Measurements from ENCODE around the gene SLIT1.

The SLIT1 gene

GRCh38 chr10:97076781-97077180, 109.0 kb downstream of the SLIT1 start:
- no peak for TF ChIP-seq CTCF (IDR thresholded peaks at IDR 0.05)
- no peaks in the 10 kb centered on the region for H3K36me3 ChIP-seq
- no peaks in the 10 kb centered on the region for H3K4me1 ChIP-seq (ENCODE audit: control insufficient read depth in 1 of 2, insufficient read depth in 1 of 2, low read depth in 1 of 2, low read length in 1 of 2)
- H3K27me3 ChIP-seq, result peaks cover 73% of the 10 kb centered on the region
- H3K9me3 ChIP-seq, result no peaks in the 10 kb centered on the region
- H3K27ac ChIP-seq, result no peak overlapping the region
- H3K4me3 ChIP-seq (ENCODE audit: low read depth in 1 of 2, low read length in 1 of 2), result no peak overlapping the region

GRCh38 chr10:97075961-97076525, 109.7 kb downstream of the SLIT1 start:
- no peak for TF ChIP-seq CTCF (IDR thresholded peaks at IDR 0.05)
- H3K4me3 ChIP-seq (ENCODE audit: low read depth in 1 of 2, low read length in 1 of 2), result no peak overlapping the region
- no peaks in the 10 kb centered on the region for H3K9me3 ChIP-seq
- H3K27me3 ChIP-seq, result peaks cover 67% of the 10 kb centered on the region
- no peaks in the 10 kb centered on the region for H3K4me1 ChIP-seq (ENCODE audit: control insufficient read depth in 1 of 2, insufficient read depth in 1 of 2, low read depth in 1 of 2, low read length in 1 of 2)
- H3K27ac ChIP-seq, result no peak overlapping the region
- no peaks in the 10 kb centered on the region for H3K36me3 ChIP-seq

GRCh38 chr10:97075421-97075820, 110.3 kb downstream of the SLIT1 start:
- TF ChIP-seq CTCF (IDR thresholded peaks at IDR 0.05), result no peak
- H3K4me1 ChIP-seq (ENCODE audit: control insufficient read depth in 1 of 2, insufficient read depth in 1 of 2, low read depth in 1 of 2, low read length in 1 of 2), result no peaks in the 10 kb centered on the region
- H3K36me3 ChIP-seq, result no peaks in the 10 kb centered on the region
- H3K4me3 ChIP-seq (ENCODE audit: low read depth in 1 of 2, low read length in 1 of 2), result no peak overlapping the region
- H3K27ac ChIP-seq, result no peak overlapping the region
- H3K9me3 ChIP-seq, result no peaks in the 10 kb centered on the region
- peaks cover 61% of the 10 kb centered on the region for H3K27me3 ChIP-seq

GRCh38 chr10:97074256-97075145, 111.3 kb downstream of the SLIT1 start:
- no peak for TF ChIP-seq CTCF (IDR thresholded peaks at IDR 0.05)
- Histone ChIP-seq H3K27ac (no peak overlapping the region), H3K27me3 (peaks cover 52% of the 10 kb centered on the region), H3K4me1 (ENCODE audit: control insufficient read depth in 1 of 2, insufficient read depth in 1 of 2, low read depth in 1 of 2, low read length in 1 of 2) (no peaks in the 10 kb centered on the region), H3K9me3 (no peaks in the 10 kb centered on the region), H3K4me3 (ENCODE audit: low read depth in 1 of 2, low read length in 1 of 2) (no peak overlapping the region), H3K36me3 (no peaks in the 10 kb centered on the region)

DNA sequence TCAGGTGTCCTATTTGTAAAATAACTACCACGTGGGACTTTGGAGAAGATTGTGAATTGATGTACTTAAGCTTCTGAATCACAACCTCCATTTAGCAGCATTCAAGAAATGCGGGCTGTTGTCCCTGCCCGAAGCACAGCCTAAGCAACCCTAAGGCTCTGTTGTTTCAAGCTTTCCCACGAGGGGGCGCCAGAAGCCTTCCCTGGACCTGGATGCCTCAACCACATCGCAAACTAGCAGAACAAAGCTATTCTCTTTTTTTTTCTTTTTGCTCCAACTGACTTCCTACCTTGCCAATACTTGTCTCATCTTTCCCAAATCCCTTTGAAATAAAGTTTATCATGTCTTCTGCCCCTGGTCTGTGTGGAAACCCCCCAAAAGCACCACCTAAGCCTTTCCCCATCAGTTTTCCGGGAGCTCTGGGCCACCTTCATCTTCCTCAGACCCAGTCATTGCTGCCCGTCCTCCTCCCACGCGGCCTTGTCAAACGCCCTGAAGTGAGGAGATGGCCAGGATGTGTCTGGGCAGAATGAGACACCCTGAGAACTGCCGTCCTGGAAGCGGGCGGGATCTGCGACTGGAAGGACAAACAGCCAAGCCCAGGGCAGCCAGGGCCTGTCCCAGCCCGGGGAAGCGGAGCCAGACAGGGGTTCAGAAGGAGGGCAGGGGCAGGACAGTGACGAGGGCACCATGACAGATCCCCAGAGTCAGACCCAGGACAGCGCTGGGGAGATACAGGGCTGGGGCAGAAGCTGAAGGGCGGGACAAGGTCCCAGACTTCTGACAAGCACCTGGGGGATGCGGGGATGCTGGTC, 112.7 kb downstream of the SLIT1 start:
- Histone ChIP-seq H3K9me3 (no peaks in the 10 kb centered on the region), H3K27ac (no peak overlapping the region), H3K4me3 (ENCODE audit: low read depth in 1 of 2, low read length in 1 of 2) (no peak overlapping the region), H3K4me1 (ENCODE audit: control insufficient read depth in 1 of 2, insufficient read depth in 1 of 2, low read depth in 1 of 2, low read length in 1 of 2) (no peaks in the 10 kb centered on the region), H3K27me3 (peaks cover 39% of the 10 kb centered on the region), H3K36me3 (no peaks in the 10 kb centered on the region)
- TF ChIP-seq CTCF (IDR thresholded peaks at IDR 0.05), result peak; percentile 61
